Measurements from ENCODE around the gene HOXA10.
A peak's percentile ranks its signal among the peaks of the same experiment; 100 is the strongest.

Gene HOXA10

GRCh38 chr7:27154901-27155815 lies 19.0 kb downstream of the HOXA10 start:
- no peak for DNase-seq (ENCODE audit: low read depth)

- no peak for DNase-seq (ENCODE audit: low read depth)
Observed at GRCh38 chr7:27154369-27154768, 19.8 kb downstream of the HOXA10 start.

GRCh38 chr7:27153526-27153925 lies 20.6 kb downstream of the HOXA10 start:
- DNase-seq (ENCODE audit: low read depth): no peak

- no peak for DNase-seq (ENCODE audit: low read depth)
Observed at GRCh38 chr7:27152816-27153442, 21.2 kb downstream of the HOXA10 start.

- DNase-seq (ENCODE audit: low read depth): no peak
Observed at GRCh38 chr7:27151931-27152815, 21.9 kb downstream of the HOXA10 start, which contains the start of gene HOXA3. TSS of gene HOXA3 (minus strand) at chr7:27152583. CDS start at chr7:27110640, 41,943 bp downstream.

GRCh38 chr7:27151341-27151930 lies 22.7 kb downstream of the HOXA10 start:
- no peak for DNase-seq (ENCODE audit: low read depth)

- DNase-seq (ENCODE audit: low read depth): peak; percentile 53
Observed at GRCh38 chr7:27150568-27151340, 23.4 kb downstream of the HOXA10 start.

GRCh38 chr7:27149842-27150567 lies 24.1 kb downstream of the HOXA10 start:
- no peak for DNase-seq (ENCODE audit: low read depth)

- DNase-seq (ENCODE audit: low read depth): no peak
Observed at GRCh38 chr7:27148756-27149641, 25.1 kb downstream of the HOXA10 start.

GRCh38 chr7:27148031-27148755 lies 25.9 kb downstream of the HOXA10 start:
- no peak for DNase-seq (ENCODE audit: low read depth)

GRCh38 chr7:27147199-27148030 lies 26.7 kb downstream of the HOXA10 start, which contains the start of gene HOXA6:
TSS of gene HOXA6 (minus strand) at chr7:27147774. CDS start at chr7:27147749, 25 bp downstream.
- no peak for DNase-seq (ENCODE audit: low read depth)

- no peak for DNase-seq (ENCODE audit: low read depth)
Observed at GRCh38 chr7:27146491-27147198, 27.5 kb downstream of the HOXA10 start.

GRCh38 chr7:27145914-27146412 lies 28.2 kb downstream of the HOXA10 start:
- no peak for DNase-seq (ENCODE audit: low read depth)

- DNase-seq (ENCODE audit: low read depth): no peak
Observed at GRCh38 chr7:27145165-27145913, 28.8 kb downstream of the HOXA10 start.

GRCh38 chr7:27144781-27145164 lies 29.3 kb downstream of the HOXA10 start:
- DNase-seq (ENCODE audit: low read depth): no peak

Measured in activated T-cell treated with anti-CD3 and anti-CD28 coated beads for 1 hour (primary cell).